Mucosa of descending colon (tissue), 3 donors: ENCODE results near the gene DHX57. TPM values are rescaled to one million over a fixed set of nuclear protein-coding genes. Genes with fewer than 3 reads are reported as not detected.
"Not testable (repeated sequence)": the region's sequence is repeated elsewhere in the genome, so short reads cannot be mapped to it uniquely, and the experiment has no call there.

Experiments used
- ATAC-seq: fragments of 200-7000 bp; cut with Tn5 transposase; one replicate; pipeline ENCODE4 v1.9.1; 2020; ENCODE audit warnings: mild to moderate bottlenecking, moderate library complexity
- DNase-seq, 3 donors: peaks; one replicate each; pipeline ENCODE4 v3.0.0-alpha.2; 2020
- H3K36me3 ChIP-seq: fragments of 200-600 bp; one replicate; pipeline ENCODE4 v1.8.0; 2021; ENCODE audit warnings: low read depth, mild to moderate bottlenecking
- H3K4me1 ChIP-seq: fragments of 200-600 bp; one replicate; pipeline ENCODE4 v1.8.0; 2021; ENCODE audit warnings: low read depth, mild to moderate bottlenecking
- H3K4me3 ChIP-seq: fragments of 200-600 bp; one replicate; pipeline ENCODE4 v1.8.0; 2021; ENCODE audit warnings: mild to moderate bottlenecking
- H3K9me3 ChIP-seq: fragments of 200-600 bp; one replicate; pipeline ENCODE4 v1.8.0; 2021; ENCODE audit warnings: mild to moderate bottlenecking
- intact Hi-C, 2 donors: fragments of 100-400 bp; cut with DNase I in 1 of 2; cut with micrococcal nuclease in 1 of 2; formaldehyde crosslinking; loops; one replicate each; pipeline versions ENCODE4 v1.11.0 to v1.11.1; 2022; cut with DNase I, micrococcal nuclease
- total RNA-seq, 3 donors: library from RNA; stranded (reverse); fragmentation: NEBNext Ultra II Directional in 2 of 3; extraction: Animal tissue kit (Norgen Biotek cat#: 25700) in 2 of 3; gene quantifications; one replicate each; pipeline versions ENCODE4 v1.2.1 to v1.2.4, GENCODE V29; 2021 to 2023
- TF ChIP-seq, protein P1 (sequence below): fragments of 200-600 bp; IDR thresholded peaks from one replicate; pipeline ENCODE4 v1.8.0; 2022; ENCODE audit warnings: antibody characterized with exemption, mild to moderate bottlenecking
- donor health status: DM: no; HTN: no; CAD: no; lungs with moderate emphysema.
- donor health status: DM: no; HTN: no; CAD: no.
- donor health status: DM: no; HTN: yes; CAD: no.

The DHX57 gene
- total RNA-seq, 3 donors from 2014 or later = 10.4 to 17.3 (median 10.5) TPM

DNA sequence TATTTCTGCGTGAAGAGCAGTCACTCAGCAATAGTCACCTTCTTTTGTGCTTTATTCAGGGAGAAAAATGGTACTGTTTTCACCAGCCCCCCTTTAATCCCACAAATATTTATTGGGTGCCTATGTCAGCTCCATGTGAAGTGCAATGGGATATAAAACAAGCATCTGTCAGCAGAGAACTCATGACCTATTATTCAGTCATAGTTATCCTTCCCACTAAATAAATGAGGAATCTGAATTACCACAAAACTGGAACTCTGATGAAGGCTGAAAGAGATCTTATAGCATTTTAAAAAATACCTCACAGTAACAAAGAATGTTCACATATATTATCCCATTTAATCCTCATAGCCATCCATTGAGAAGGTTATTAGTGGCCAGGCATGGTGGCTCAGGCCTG, 45.8 kb downstream of the DHX57 start:
- ATAC-seq = no peak
- Histone ChIP-seq H3K4me3 (no peak overlapping the region), H3K9me3 (no peaks in the 10 kb centered on the region), H3K36me3 (no peaks in the 10 kb centered on the region), H3K4me1 (no peaks in the 10 kb centered on the region)
- TF ChIP-seq, protein P1, sequence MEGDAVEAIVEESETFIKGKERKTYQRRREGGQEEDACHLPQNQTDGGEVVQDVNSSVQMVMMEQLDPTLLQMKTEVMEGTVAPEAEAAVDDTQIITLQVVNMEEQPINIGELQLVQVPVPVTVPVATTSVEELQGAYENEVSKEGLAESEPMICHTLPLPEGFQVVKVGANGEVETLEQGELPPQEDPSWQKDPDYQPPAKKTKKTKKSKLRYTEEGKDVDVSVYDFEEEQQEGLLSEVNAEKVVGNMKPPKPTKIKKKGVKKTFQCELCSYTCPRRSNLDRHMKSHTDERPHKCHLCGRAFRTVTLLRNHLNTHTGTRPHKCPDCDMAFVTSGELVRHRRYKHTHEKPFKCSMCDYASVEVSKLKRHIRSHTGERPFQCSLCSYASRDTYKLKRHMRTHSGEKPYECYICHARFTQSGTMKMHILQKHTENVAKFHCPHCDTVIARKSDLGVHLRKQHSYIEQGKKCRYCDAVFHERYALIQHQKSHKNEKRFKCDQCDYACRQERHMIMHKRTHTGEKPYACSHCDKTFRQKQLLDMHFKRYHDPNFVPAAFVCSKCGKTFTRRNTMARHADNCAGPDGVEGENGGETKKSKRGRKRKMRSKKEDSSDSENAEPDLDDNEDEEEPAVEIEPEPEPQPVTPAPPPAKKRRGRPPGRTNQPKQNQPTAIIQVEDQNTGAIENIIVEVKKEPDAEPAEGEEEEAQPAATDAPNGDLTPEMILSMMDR = no peak
- intact Hi-C loops = no loop called here
- DNase-seq = no peak

- intact Hi-C loops = no loop called here
- no peak for ATAC-seq
- TF ChIP-seq, protein P1 = no peak
- Histone ChIP-seq H3K4me1 (no peaks in the 10 kb centered on the region), H3K9me3 (no peaks in the 10 kb centered on the region), H3K4me3 (no peak overlapping the region), H3K36me3 (no peaks in the 10 kb centered on the region)
- DNase-seq = no peak
Observed at GRCh38 chr2:38828460-38828859, 47.3 kb downstream of the DHX57 start.

- DNase-seq, intact Hi-C loops, H3K9me3 ChIP-seq, H3K4me3 ChIP-seq, ATAC-seq, H3K36me3 ChIP-seq, H3K4me1 ChIP-seq: not testable (repeated sequence)
Observed at GRCh38 chr2:38827539-38828145, 48.1 kb downstream of the DHX57 start.

DNA sequence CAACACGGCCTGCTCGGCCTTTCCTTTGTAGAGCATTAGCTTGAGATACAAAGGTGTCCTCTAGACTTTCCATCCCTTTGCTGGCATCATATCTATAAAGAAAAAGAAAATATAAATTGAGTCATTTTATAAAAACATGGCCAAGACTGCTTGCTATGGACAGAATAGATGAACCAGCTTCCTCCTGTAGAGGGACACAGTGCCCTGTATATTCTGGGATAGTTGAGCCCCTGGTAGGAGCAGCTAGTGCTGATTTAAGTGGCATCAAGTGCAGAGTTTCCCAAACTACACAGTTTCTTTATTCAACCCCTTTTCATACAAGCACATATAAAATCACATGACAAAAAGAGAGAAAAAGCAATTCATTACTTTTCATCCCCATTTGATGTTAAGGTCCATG, 49.8 kb downstream of the DHX57 start:
- DNase-seq (no peak), ATAC-seq (no peak)
- H3K9me3 ChIP-seq = no peaks in the 10 kb centered on the region
- intact Hi-C loops = no loop called here
- H3K36me3 ChIP-seq = no peaks in the 10 kb centered on the region
- H3K4me1 ChIP-seq = no peaks in the 10 kb centered on the region
- no peak overlapping the region for H3K4me3 ChIP-seq
- TF ChIP-seq, protein P1 = no peak

- ATAC-seq (no peak), DNase-seq (no peak)
- Histone ChIP-seq H3K4me3 (no peak overlapping the region), H3K9me3 (no peaks in the 10 kb centered on the region), H3K36me3 (no peaks in the 10 kb centered on the region), H3K4me1 (no peaks in the 10 kb centered on the region)
- intact Hi-C loops = no loop called here
- TF ChIP-seq, protein P1 = no peak
Observed at GRCh38 chr2:38824906-38825305, 50.8 kb downstream of the DHX57 start.

GRCh38 chr2:38823386-38823785, 52.3 kb downstream of the DHX57 start:
- TF ChIP-seq, protein P1 = no peak
- Histone ChIP-seq H3K36me3 (no peaks in the 10 kb centered on the region), H3K4me1 (no peaks in the 10 kb centered on the region), H3K9me3 (no peaks in the 10 kb centered on the region), H3K4me3 (no peak overlapping the region)
- ATAC-seq (no peak), DNase-seq (no peak)
- intact Hi-C loops = no loop called here
